Endothelial cell of umbilical vein (primary cell): ENCODE data around the gene MED16. TPM values are rescaled to one million over a fixed set of nuclear protein-coding genes. Genes with fewer than 3 reads are reported as not detected.

Source experiments
- BruUV-seq: library from RNA; stranded (reverse); fragments of 400-500 nt; replicated peaks from 2 replicates; lab custom pipeline; 2021; lab: Mats Ljungman, UMichigan
- CTCF ChIA-PET: fragments of 300-600, 350-600 bp; sonication (Branson Sonifier 250); formaldehyde crosslinking; loops from one replicate; lab custom pipeline; 2021; ENCODE audit warnings: antibody characterized with exemption, inconsistent platforms; lab: Charles Lee
- POLR2A ChIA-PET: fragments of 300-600, 350-600 bp; sonication (Branson Sonifier 250); formaldehyde crosslinking; loops from one replicate; lab custom pipeline; 2021; ENCODE audit warnings: antibody characterized with exemption, inconsistent platforms; lab: Charles Lee
- DNase-seq: peaks from one replicate; pipeline ENCODE4 v3.0.0-alpha.2; 2011; ENCODE audit warnings: low read depth, low spot score
- FAIRE-seq: peaks from 2 replicates; lab custom pipeline; 2011; peaks lifted over from hg19 to GRCh38; lab: Jason Lieb, UNC
- H2AFZ ChIP-seq: 2 replicates; pipeline ENCODE4 v1.6.0; 2012; ENCODE audit warnings: low read depth, low read length, control low read depth, inconsistent platforms
- H3K27ac ChIP-seq: 2 replicates; pipeline ENCODE4 v1.5.1; 2011; ENCODE audit warnings: low read depth, mild to moderate bottlenecking, control low read depth, low read length, moderate library complexity; ENCODE audit not compliant: insufficient read depth
- H3K27me3 ChIP-seq, 2 experiments: 2 replicates each; pipeline versions ENCODE4 v1.6.0 to v1.6.1; 2011; ENCODE audit warnings: low read length in 2 of 2, mixed read lengths in 1 of 2; ENCODE audit not compliant: control insufficient read depth in 2 of 2, insufficient read depth in 2 of 2
- H3K36me3 ChIP-seq, 2 experiments: 2 replicates in 1 of 2; 3 replicates in 1 of 2; pipeline ENCODE4 v1.5.1; 2011; ENCODE audit warnings: low read length in 2 of 2, mild to moderate bottlenecking in 1 of 2, moderate library complexity in 1 of 2; ENCODE audit not compliant: control insufficient read depth in 2 of 2, insufficient read depth in 2 of 2; ENCODE audit errors: extremely low read depth in 1 of 2
- H3K4me1 ChIP-seq: 3 replicates; pipeline ENCODE4 v1.5.1; 2011; ENCODE audit warnings: mild to moderate bottlenecking, low read length; ENCODE audit not compliant: control insufficient read depth, insufficient read depth; ENCODE audit errors: extremely low read depth
- H3K4me2 ChIP-seq: 2 replicates; pipeline ENCODE4 v1.6.1; 2011; ENCODE audit warnings: low read length, control low read depth, mixed read lengths; ENCODE audit not compliant: insufficient read depth
- H3K4me3 ChIP-seq, 3 experiments: fragments of 200-600 bp in 1 of 3; sonication (generic), shearing (Covaris generic) in 1 of 3; replicated peaks in 1 of 3; 2 replicates each; pipeline ENCODE4 v1.5.1; 2011 to 2016; ENCODE audit warnings: control low read depth in 3 of 3, low read length in 3 of 3, mild to moderate bottlenecking in 2 of 3, inconsistent platforms in 1 of 3, low read depth in 1 of 3, moderate library complexity in 1 of 3; ENCODE audit not compliant: insufficient read depth in 1 of 3
- H3K79me2 ChIP-seq: 2 replicates; pipeline ENCODE4 v1.6.0; 2012; ENCODE audit warnings: low read length, inconsistent platforms; ENCODE audit not compliant: control insufficient read depth, insufficient read depth
- H3K9ac ChIP-seq: replicated peaks from 2 replicates; pipeline ENCODE3; 2011; ENCODE audit warnings: low read length, control low read depth; ENCODE audit not compliant: insufficient read depth; ENCODE audit errors: extremely low read depth
- H3K9me1 ChIP-seq: replicated peaks from 3 replicates; pipeline ENCODE4 v1.6.0; 2011; ENCODE audit warnings: mild to moderate bottlenecking, low read length; ENCODE audit not compliant: control insufficient read depth, insufficient read depth; ENCODE audit errors: extremely low read depth
- H3K9me3 ChIP-seq: replicated peaks from 2 replicates; pipeline ENCODE4 v1.5.1; 2012; ENCODE audit warnings: low read length, inconsistent platforms; ENCODE audit not compliant: control insufficient read depth, insufficient read depth
- H4K20me1 ChIP-seq: replicated peaks from 2 replicates; pipeline ENCODE3; 2011; ENCODE audit warnings: mild to moderate bottlenecking, low read length; ENCODE audit not compliant: control insufficient read depth, insufficient read depth; ENCODE audit errors: extremely low read depth
- CTCF ChIP-seq, 2 donors: IDR thresholded peaks; 1 replicate in 1 of 2; 2 replicates in 1 of 2; pipeline ENCODE4 v1.5.1; 2011; ENCODE audit warnings: low read length in 2 of 2, mild to moderate bottlenecking in 2 of 2, moderate library complexity in 2 of 2, control low read depth in 1 of 2, inconsistent platforms in 1 of 2, low read depth in 1 of 2; ENCODE audit not compliant: insufficient read depth in 1 of 2; ENCODE audit errors: extremely low read depth in 1 of 2
- GATA2 ChIP-seq: IDR thresholded peaks from 2 replicates; pipeline ENCODE4 v1.7.0; 2011; ENCODE audit warnings: low read depth, mild to moderate bottlenecking, moderate library complexity, mixed read lengths, low read length; ENCODE audit not compliant: insufficient read length, insufficient read depth
- MYC ChIP-seq: IDR thresholded peaks from one replicate; pipeline ENCODE4 v1.6.1; 2011; ENCODE audit warnings: mild to moderate bottlenecking, low read depth, low read length
- dilution Hi-C: fragments of 300-500 bp; cut with MboI; formaldehyde crosslinking; loops from one replicate; pipeline ENCODE4 v1.15.0; 2019; ENCODE audit warnings: low sequenced_read_pairs; ENCODE audit not compliant: extremely low pct_ligation_motif_present
- intact Hi-C: fragments of 100-400 bp; cut with micrococcal nuclease; formaldehyde crosslinking; loops from one replicate; pipeline ENCODE4 v1.10.0; 2022
- polyA plus RNA-seq, 4 experiments: library from polyadenylated mRNA; depleted of rRNA in 3 of 4; stranded (reverse) in 3 of 4; unstranded in 1 of 4; fragments of >200 nt; gene quantifications; 2 replicates each; pipeline versions ENCODE4 v1.2.1 to v1.2.3, GENCODE V29; 2011 to 2012; ENCODE audit warnings: missing spikeins in 1 of 4
- total RNA-seq: library from RNA; stranded (reverse); gene quantifications from 2 replicates; pipeline ENCODE4 v1.2.3, GENCODE V29; 2021
- TF ChIP-seq, protein P1 (sequence below): IDR thresholded peaks from 2 replicates; pipeline ENCODE4 v1.6.1; 2011; ENCODE audit not compliant: insufficient read depth, insufficient read length

The MED16 gene
- total and polyA plus RNA-seq, 2 donors (not counting 3 experiments of a cell fraction or from before 2014, with no cell fraction given) = 63.1 to 66.5 TPM

- no peaks in the 10 kb centered on the region for H3K9me1 ChIP-seq
- H4K20me1 ChIP-seq = no peaks in the 10 kb centered on the region
- H3K4me2 ChIP-seq = no peak overlapping the region
- CTCF ChIA-PET = no interaction called here
- no peak overlapping the region for H2AFZ ChIP-seq
- H3K4me1 ChIP-seq = no peaks in the 10 kb centered on the region
- DNase-seq (no peak), FAIRE-seq (no peak)
- no TSS peak for BruUV-seq
- no peak overlapping the region for H3K9ac ChIP-seq
- H3K4me3 ChIP-seq = no peak overlapping the region
- H3K36me3 ChIP-seq = no peaks in the 10 kb centered on the region
- dilution Hi-C loops = no loop called here
- no peaks in the 10 kb centered on the region for H3K79me2 ChIP-seq
- TF ChIP-seq MYC (no peak), CTCF (IDR thresholded peaks at IDR 0.05; ENCODE audit: extremely low read depth in 1 of 2, insufficient read depth in 1 of 2, low read depth in 1 of 2, low read length in 2 of 2) (no peak), GATA2 (no peak)
- TF ChIP-seq, protein P1, sequence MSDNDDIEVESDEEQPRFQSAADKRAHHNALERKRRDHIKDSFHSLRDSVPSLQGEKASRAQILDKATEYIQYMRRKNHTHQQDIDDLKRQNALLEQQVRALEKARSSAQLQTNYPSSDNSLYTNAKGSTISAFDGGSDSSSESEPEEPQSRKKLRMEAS = no peak
- intact Hi-C loops = no loop called here
- H3K9me3 ChIP-seq = no peaks in the 10 kb centered on the region
- H3K27me3 ChIP-seq = no peaks in the 10 kb centered on the region
- POLR2A ChIA-PET = no interaction called here
- H3K27ac ChIP-seq = no peak overlapping the region
These were observed 63.7 kb downstream of the MED16 start for GRCh38 chr19:829129-829758.
